Adipocyte (in vitro differentiated cells): ENCODE data around the gene ARHGAP25.

Source experiments
- DNase-seq: peaks from one replicate; pipeline ENCODE4 v3.0.0-alpha.2; 2015; ENCODE audit warnings: low read depth
- H3K27me3 ChIP-seq: replicated peaks from 2 replicates; pipeline ENCODE4 v1.7.0; 2013; ENCODE audit warnings: mild to moderate bottlenecking, low read length, moderate library complexity; ENCODE audit not compliant: control insufficient read depth, insufficient read depth
- H3K36me3 ChIP-seq: 2 replicates; pipeline ENCODE4 v1.7.0; 2013; ENCODE audit warnings: low read length, mild to moderate bottlenecking, moderate library complexity; ENCODE audit not compliant: control insufficient read depth, insufficient read depth, severe bottlenecking
- H3K4me1 ChIP-seq: 2 replicates; pipeline ENCODE4 v1.7.0; 2013; ENCODE audit warnings: mild to moderate bottlenecking, low read length, moderate library complexity; ENCODE audit not compliant: control insufficient read depth, insufficient read depth
- H3K4me3 ChIP-seq: 2 replicates; pipeline ENCODE4 v1.7.0; 2013; ENCODE audit warnings: mild to moderate bottlenecking, low read length, moderate library complexity
- H3K9ac ChIP-seq: 2 replicates; pipeline ENCODE4 v1.7.0; 2013; ENCODE audit warnings: mild to moderate bottlenecking, low read length, moderate library complexity
- H3K9me3 ChIP-seq: 2 replicates; pipeline ENCODE4 v1.7.0; 2013; ENCODE audit warnings: mild to moderate bottlenecking, low read length, moderate library complexity; ENCODE audit not compliant: control insufficient read depth

Gene ARHGAP25

DNA sequence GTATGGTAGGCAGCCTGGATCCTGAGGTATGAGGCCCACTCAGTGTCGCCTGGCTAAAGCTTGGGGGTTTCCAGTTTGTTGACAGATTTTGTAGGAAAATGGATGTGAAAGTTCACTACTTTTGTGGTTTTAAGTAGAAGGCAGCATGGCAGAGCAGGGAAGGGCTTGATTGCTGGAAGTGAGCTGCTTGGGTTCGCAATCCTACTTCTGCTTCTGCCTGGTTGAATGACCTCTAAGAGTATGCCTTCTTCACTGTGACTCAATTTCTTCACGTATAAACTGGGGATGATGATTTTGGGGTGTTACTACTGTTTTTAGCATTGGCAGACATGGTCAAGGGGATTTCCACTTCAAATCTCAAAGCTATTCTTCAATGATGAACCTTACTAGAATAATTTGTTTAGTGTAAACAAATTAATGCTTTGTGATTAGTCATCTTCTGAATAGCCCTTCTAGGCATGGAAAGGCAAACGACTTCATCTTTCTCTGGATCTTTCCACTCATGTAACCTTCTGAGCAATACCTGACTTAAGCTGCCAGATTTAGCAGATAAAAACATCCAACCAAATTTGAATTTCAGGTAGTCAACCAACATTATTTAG lies 123.3 kb downstream of the ARHGAP25 start:
- no peak for DNase-seq
- no peak overlapping the region for H3K4me3 ChIP-seq
- no peaks in the 10 kb centered on the region for H3K36me3 ChIP-seq
- H3K9me3 ChIP-seq = no peaks in the 10 kb centered on the region
- no peak overlapping the region for H3K9ac ChIP-seq
- no peaks in the 10 kb centered on the region for H3K4me1 ChIP-seq
- peaks cover 18% of the 10 kb centered on the region for H3K27me3 ChIP-seq

DNA sequence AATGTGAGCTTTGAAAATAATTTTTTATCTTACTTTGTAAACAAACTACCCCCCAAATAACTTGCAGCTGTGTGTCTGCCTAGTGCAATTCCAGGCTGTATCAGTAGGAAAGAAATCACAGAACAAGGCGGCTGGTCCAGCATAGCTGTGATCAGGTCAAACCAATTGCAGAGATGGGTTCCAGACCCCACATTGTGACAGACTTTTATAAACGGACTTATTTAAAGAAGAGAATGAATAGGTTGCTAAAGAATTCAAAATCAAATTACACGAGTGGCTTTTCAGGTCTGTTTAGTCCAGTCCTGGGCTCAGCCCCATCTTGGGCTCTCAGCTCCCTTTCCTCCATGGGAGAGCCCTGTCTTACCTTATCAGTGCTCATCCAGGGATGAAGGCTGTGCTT lies 125.5 kb downstream of the ARHGAP25 start:
- Histone ChIP-seq H3K9me3 (no peaks in the 10 kb centered on the region), H3K27me3 (peaks cover 23% of the 10 kb centered on the region), H3K4me3 (no peak overlapping the region), H3K36me3 (no peaks in the 10 kb centered on the region), H3K9ac (no peak overlapping the region), H3K4me1 (no peaks in the 10 kb centered on the region)
- DNase-seq = no peak

DNA sequence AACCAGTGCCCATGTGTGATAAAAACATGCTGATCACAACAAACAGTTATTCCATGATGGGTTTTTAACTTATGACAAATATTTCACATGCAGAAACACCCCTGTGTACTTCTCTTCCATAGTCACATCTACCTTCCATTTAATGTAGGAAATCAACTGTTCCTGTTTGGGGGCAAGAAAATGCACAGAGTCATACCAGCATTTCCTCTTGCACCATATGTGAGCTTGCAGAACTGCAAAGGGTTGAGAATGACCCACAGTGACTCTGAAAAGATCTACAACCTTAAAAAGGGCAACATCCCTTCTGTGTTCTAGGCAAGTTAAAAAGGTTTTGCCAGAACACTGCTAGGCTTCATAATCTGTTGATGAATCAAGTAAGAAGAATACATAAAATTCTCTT lies 126.7 kb downstream of the ARHGAP25 start:
- DNase-seq = no peak
- Histone ChIP-seq H3K4me3 (no peak overlapping the region), H3K9me3 (no peaks in the 10 kb centered on the region), H3K27me3 (peaks cover 20% of the 10 kb centered on the region), H3K4me1 (no peaks in the 10 kb centered on the region), H3K36me3 (no peaks in the 10 kb centered on the region), H3K9ac (no peak overlapping the region)

DNA sequence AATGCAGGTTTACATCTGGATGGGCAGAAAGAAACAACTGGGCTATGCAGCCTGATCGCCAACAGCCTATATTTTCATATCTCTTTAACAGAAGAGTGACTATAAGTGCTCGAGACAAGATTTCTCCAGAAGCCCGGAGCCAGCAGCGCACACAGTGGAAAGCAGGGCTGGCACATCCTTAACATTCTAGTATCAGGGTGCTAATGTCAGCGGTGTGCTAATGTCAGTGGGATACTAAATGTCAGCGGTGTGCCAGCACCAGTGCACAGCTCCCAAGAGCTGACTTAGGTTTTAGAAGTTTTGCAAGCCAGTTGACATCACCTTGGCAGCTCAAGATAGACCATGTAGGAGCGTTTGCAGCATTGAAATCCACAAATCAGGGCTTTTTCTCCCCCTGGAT lies 128.3 kb downstream of the ARHGAP25 start:
- DNase-seq = no peak
- no peaks in the 10 kb centered on the region for H3K9me3 ChIP-seq
- H3K9ac ChIP-seq = no peak overlapping the region
- H3K4me1 ChIP-seq = no peaks in the 10 kb centered on the region
- no peaks in the 10 kb centered on the region for H3K36me3 ChIP-seq
- H3K27me3 ChIP-seq = peaks cover 20% of the 10 kb centered on the region
- H3K4me3 ChIP-seq = no peak overlapping the region

DNA sequence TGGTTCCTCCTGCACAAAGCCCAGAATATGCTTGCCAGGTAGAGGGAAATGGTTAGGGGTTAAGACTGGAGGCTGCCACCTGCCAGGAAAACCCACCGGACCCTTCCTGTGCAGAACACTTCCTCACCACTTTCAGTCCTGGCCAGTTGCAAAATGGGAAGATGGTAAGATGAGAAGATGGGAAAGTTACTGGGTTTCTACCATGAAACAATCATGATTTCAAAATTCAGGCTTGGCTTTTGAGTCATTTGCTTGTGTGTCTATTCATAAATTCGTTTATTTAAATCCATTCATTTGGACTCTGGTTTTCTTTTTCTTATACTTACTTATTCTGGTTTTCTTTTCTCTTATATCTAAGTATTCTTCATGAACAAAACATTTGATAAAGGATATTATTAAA lies 129.4 kb downstream of the ARHGAP25 start:
- no peak overlapping the region for H3K9ac ChIP-seq
- no peaks in the 10 kb centered on the region for H3K9me3 ChIP-seq
- H3K27me3 ChIP-seq = peaks cover 15% of the 10 kb centered on the region
- H3K4me3 ChIP-seq = no peak overlapping the region
- no peaks in the 10 kb centered on the region for H3K36me3 ChIP-seq
- no peaks in the 10 kb centered on the region for H3K4me1 ChIP-seq
- DNase-seq = no peak

DNA sequence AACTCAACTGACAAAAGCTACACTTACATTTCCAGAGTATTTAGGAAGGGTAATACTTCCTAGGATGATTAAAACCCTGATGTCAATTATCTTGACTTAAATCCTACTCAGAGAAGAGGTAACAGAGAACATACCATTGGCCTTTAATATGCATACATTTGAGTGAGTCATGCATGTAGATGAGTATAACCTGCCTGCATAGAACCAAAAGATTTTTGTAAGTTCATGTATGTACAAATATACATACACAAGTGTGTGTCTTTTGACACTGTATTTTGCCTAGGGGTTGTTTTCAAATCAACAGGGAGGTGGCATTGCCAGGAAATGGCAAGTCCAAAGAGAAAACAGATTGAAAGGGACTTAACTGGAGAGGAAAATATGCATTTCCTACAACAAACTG lies 130.5 kb downstream of the ARHGAP25 start:
- Histone ChIP-seq H3K36me3 (no peaks in the 10 kb centered on the region), H3K4me1 (no peaks in the 10 kb centered on the region), H3K27me3 (peaks cover 22% of the 10 kb centered on the region), H3K9me3 (no peaks in the 10 kb centered on the region), H3K9ac (no peak overlapping the region), H3K4me3 (no peak overlapping the region)
- DNase-seq = no peak

DNA sequence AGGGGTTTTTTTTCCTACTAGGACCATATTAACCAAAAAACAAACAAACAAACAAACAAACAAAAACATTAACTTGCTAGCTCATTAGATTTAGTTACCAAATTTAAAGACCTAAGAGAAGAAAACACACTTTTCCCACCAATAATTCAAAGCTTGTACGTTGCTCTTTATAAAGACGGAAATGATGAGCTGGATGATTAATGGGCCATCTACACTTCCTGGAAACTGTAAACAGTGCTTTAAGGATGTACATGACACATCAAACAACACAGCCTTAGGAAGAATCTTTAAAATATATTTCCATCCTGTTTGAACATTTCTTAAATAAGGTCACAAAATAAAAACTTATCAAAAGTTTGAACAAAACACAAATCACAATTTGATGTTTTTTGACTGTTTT lies 135.6 kb downstream of the ARHGAP25 start:
- Histone ChIP-seq H3K36me3 (no peaks in the 10 kb centered on the region), H3K4me3 (no peak overlapping the region), H3K9me3 (no peaks in the 10 kb centered on the region), H3K9ac (no peak overlapping the region), H3K27me3 (peaks cover 11% of the 10 kb centered on the region), H3K4me1 (no peaks in the 10 kb centered on the region)
- DNase-seq = no peak

DNA sequence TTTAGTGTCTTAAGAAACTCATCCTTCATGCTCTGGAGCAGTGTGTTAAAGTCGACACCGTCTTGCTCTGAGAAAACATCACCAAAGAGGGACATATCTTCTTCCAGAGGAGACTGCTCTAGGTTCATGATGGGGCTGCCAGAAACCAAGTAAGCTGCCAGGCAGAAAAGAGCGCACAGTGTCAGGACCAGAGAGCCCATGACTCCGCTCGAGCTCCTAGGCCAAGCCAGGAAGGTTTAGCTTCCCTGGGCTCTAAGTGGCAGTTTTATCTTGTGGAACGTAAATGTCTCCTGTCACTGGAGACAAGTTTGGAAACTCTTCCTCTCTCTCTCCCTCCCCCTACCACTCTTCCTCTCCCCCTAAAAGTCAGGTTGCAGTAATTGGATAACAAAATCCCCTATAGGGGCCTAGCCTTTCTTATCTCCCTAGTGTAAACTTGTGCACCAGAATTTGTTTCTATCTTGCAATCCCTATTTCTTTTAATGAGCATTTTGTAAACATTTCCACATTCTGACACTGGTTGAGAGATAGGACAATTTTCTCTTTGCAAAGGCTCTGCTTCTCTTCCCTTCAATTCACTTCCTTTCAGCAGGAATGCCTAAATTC lies 136.7 kb downstream of the ARHGAP25 start, which contains the start of gene BMP10:
Gene BMP10 (minus strand): TSS at position 239 of the 606 bp plus-strand sequence. CDS start 39 bp downstream, at position 200.
- Histone ChIP-seq H3K9ac (no peak within 1 kb of the TSS), H3K36me3 (no peaks in the 10 kb centered on the region), H3K4me1 (no peaks in the 10 kb centered on the region), H3K4me3 (no peak within 1 kb of the TSS), H3K27me3 (peaks cover 11% of the 10 kb centered on the region), H3K9me3 (no peaks in the 10 kb centered on the region)
- no peak for DNase-seq
